Colonic mucosa (tissue), 4 donors: ENCODE measurements around the gene ARID5B. TPM values are rescaled to one million over a fixed set of nuclear protein-coding genes. Genes with fewer than 3 reads are reported as not detected.

ENCODE experiments used
- DNase-seq: peaks from one replicate; pipeline ENCODE4 v3.0.0-alpha.2; 2020
- H3K27ac ChIP-seq: fragments of 200-600 bp; one replicate; pipeline ENCODE4 v1.8.0; 2021
- H3K27me3 ChIP-seq: fragments of 200-600 bp; one replicate; pipeline ENCODE4 v1.8.0; 2021
- H3K36me3 ChIP-seq: fragments of 200-600 bp; one replicate; pipeline ENCODE4 v1.8.0; 2021
- H3K4me1 ChIP-seq: fragments of 200-600 bp; one replicate; pipeline ENCODE4 v1.8.0; 2021; ENCODE audit warnings: mild to moderate bottlenecking
- H3K4me3 ChIP-seq: fragments of 200-600 bp; one replicate; pipeline ENCODE4 v1.8.0; 2021
- H3K9ac ChIP-seq, 2 donors: one replicate each; pipeline ENCODE4 v1.7.0; 2013; ENCODE audit warnings: control low read depth in 2 of 2, low read depth in 2 of 2, low read length in 2 of 2
- H3K9me3 ChIP-seq: fragments of 200-600 bp; one replicate; pipeline ENCODE4 v1.8.0; 2021
- intact Hi-C: fragments of 100-400 bp; cut with DNase I; formaldehyde crosslinking; loops from one replicate; pipeline ENCODE4 v1.14.1; 2022
- total RNA-seq, 2 donors: library from RNA; stranded (reverse); fragmentation: NEBNext Ultra II Directional in 1 of 2; extraction: Animal tissue kit (Norgen Biotek cat#: 25700) in 1 of 2; gene quantifications; one replicate each; pipeline ENCODE4 v1.2.1, GENCODE V29; 2021
- TF ChIP-seq, protein P1 (sequence below): fragments of 200-600 bp; IDR thresholded peaks from one replicate; pipeline ENCODE4 v1.8.0; 2022; ENCODE audit warnings: antibody characterized with exemption, mild to moderate bottlenecking
- donor health status: healthy.
- donor health status: DM: no; HTN: no; CAD: no.
- donor health status: DM: no; HTN: no; CAD: no.

Gene ARID5B
- total RNA-seq, 2 donors from 2014 or later, result 18.8 to 27.2 TPM

DNA sequence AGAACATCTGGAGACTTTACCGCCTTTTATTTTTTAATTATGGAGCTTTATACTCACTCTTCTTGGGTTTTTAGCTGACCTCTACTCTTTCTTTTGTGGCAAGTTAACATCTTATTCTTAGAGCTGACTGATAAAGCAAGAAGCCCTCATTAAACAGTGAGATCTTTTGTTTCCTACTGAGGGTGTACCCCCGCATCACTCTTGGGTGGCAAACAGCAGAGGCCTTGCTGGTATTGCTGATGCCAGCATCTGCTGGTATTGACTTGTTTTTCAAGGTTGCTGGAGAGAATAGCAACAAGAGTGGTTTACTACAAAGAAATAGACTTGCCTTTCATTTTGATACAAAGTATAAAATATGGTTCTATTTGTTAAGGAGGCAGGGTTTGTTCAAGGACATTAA, 154.7 kb downstream of the ARID5B start:
- Histone ChIP-seq H3K27ac (peak overlapping the region; percentile 52), H3K36me3 (no peaks in the 10 kb centered on the region), H3K9ac (peak overlapping the region in 1 of 2 donors; percentile 7), H3K4me1 (no peaks in the 10 kb centered on the region), H3K9me3 (no peaks in the 10 kb centered on the region), H3K4me3 (no peak overlapping the region), H3K27me3 (no peaks in the 10 kb centered on the region)
- TF ChIP-seq, protein P1, sequence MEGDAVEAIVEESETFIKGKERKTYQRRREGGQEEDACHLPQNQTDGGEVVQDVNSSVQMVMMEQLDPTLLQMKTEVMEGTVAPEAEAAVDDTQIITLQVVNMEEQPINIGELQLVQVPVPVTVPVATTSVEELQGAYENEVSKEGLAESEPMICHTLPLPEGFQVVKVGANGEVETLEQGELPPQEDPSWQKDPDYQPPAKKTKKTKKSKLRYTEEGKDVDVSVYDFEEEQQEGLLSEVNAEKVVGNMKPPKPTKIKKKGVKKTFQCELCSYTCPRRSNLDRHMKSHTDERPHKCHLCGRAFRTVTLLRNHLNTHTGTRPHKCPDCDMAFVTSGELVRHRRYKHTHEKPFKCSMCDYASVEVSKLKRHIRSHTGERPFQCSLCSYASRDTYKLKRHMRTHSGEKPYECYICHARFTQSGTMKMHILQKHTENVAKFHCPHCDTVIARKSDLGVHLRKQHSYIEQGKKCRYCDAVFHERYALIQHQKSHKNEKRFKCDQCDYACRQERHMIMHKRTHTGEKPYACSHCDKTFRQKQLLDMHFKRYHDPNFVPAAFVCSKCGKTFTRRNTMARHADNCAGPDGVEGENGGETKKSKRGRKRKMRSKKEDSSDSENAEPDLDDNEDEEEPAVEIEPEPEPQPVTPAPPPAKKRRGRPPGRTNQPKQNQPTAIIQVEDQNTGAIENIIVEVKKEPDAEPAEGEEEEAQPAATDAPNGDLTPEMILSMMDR, result no peak
- intact Hi-C loops, result no loop called here
- DNase-seq, result no peak

DNA sequence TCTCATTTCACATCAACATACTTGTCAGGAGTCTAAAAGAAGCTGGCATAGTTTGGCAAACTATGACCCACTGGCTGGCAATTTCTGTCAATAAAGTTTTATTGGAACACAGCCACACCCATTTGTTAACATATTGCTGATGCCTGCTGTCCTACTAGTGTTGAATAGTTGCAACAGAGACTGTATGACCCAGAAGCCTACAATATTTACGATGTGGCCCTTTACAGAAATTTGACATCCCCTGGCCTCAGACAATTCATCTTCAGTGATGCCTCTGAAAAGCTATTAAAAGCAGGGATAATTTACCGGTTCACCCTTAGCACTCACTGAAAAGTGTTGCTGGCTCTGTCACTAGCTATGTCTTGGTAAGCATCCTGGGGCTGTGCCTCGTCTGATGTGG, 155.2 kb downstream of the ARID5B start:
- no peak overlapping the region for H3K4me3 ChIP-seq
- H3K9me3 ChIP-seq, result no peaks in the 10 kb centered on the region
- no peaks in the 10 kb centered on the region for H3K36me3 ChIP-seq
- no peak overlapping the region for H3K9ac ChIP-seq
- intact Hi-C loops, result no loop called here
- no peaks in the 10 kb centered on the region for H3K4me1 ChIP-seq
- TF ChIP-seq, protein P1, result no peak
- H3K27ac ChIP-seq, result peak overlapping the region; percentile 52
- no peaks in the 10 kb centered on the region for H3K27me3 ChIP-seq
- DNase-seq, result no peak

DNA sequence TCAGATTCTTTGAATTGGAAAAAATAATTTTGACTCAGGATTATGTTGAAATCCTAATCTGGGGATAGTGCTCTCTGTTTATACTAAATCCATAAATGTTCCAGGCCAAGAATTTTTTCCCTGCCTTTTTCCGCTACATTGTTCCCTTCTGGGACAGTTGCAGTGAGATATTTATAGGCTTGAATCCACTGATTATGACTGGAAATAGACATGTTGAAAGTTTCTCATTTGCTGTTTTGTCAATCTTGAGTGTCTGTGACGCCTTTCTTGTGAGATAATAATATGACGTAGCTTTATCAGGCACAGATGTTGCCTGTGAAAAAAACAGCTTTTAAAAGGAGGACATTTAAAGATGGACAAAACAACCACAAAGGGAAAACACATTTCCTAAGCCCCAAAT, 155.9 kb downstream of the ARID5B start:
- DNase-seq, result no peak
- no peak overlapping the region for H3K4me3 ChIP-seq
- no peaks in the 10 kb centered on the region for H3K9me3 ChIP-seq
- H3K4me1 ChIP-seq, result no peaks in the 10 kb centered on the region
- no peaks in the 10 kb centered on the region for H3K27me3 ChIP-seq
- no peak overlapping the region for H3K9ac ChIP-seq
- TF ChIP-seq, protein P1, result no peak
- no peaks in the 10 kb centered on the region for H3K36me3 ChIP-seq
- peak overlapping the region; percentile 52 for H3K27ac ChIP-seq
- intact Hi-C loops, result no loop called here

DNA sequence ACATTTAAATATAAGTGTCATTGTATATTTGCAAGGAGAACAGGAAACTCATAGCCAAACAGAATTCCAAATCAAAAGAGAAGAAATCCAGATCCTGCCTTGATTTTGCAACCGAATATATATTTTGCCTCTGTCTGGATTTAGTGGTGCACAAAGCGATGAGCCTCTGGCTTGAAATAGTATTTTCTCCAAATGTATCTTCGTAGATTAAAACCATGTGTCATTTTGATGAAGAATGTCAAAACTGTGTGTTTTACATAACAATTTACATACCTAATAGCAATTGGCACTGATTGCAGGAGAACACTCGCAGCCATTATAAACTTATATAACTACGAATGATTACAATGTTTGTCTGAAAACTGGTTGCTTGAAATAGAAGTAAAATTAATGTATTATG, 156.4 kb downstream of the ARID5B start:
- Histone ChIP-seq H3K27me3 (no peaks in the 10 kb centered on the region), H3K36me3 (no peaks in the 10 kb centered on the region), H3K4me3 (no peak overlapping the region), H3K4me1 (no peaks in the 10 kb centered on the region), H3K27ac (peak overlapping the region; percentile 52), H3K9me3 (no peaks in the 10 kb centered on the region), H3K9ac (no peak overlapping the region)
- TF ChIP-seq, protein P1, result no peak
- intact Hi-C loops, result no loop called here
- no peak for DNase-seq

DNA sequence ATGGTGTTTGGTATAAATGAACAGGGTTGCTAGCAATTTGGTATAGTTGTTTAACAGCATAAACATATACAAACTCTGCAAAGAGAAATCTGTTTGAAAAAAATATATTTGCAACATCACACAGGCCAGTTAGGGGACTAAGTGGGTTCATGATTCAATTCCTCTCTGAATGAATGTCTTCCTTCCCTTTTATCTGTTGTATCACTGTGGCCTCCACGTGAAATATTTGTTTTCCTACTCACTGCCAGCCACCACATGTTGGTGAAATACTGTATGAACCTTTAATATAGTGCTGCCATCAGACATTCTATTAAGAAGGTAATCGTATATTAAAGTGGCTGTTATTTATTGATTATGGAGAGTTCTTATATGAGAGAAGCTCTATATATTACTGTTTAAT, 157.0 kb downstream of the ARID5B start:
- Histone ChIP-seq H3K9me3 (no peaks in the 10 kb centered on the region), H3K4me3 (no peak overlapping the region), H3K27ac (peak overlapping the region; percentile 4), H3K27me3 (no peaks in the 10 kb centered on the region), H3K4me1 (no peaks in the 10 kb centered on the region), H3K36me3 (no peaks in the 10 kb centered on the region), H3K9ac (no peak overlapping the region)
- DNase-seq, result no peak
- TF ChIP-seq, protein P1, result no peak
- intact Hi-C loops, result no loop called here

DNA sequence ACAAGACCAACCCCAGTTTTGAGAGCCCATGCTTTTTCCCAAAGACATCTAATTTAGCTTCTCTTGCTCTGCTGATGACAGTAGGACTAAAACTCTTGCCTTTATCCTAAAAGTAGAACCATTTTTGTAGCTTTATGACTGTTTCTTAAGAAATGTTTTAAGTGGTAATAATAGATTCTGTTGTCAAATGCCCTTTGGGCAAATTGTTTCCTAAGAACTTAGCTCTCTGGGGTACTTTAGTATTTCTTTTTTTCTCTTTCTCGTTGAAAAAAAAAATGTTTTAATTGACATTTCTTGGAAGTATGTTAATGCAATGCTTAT, 157.4 kb downstream of the ARID5B start:
- intact Hi-C loops, result no loop called here
- DNase-seq, result no peak
- no peak overlapping the region for H3K9ac ChIP-seq
- TF ChIP-seq, protein P1, result no peak
- H3K36me3 ChIP-seq, result no peaks in the 10 kb centered on the region
- H3K4me3 ChIP-seq, result no peak overlapping the region
- H3K27ac ChIP-seq, result peak overlapping the region; percentile 4
- H3K9me3 ChIP-seq, result no peaks in the 10 kb centered on the region
- no peaks in the 10 kb centered on the region for H3K27me3 ChIP-seq
- H3K4me1 ChIP-seq, result no peaks in the 10 kb centered on the region
